WTC11 (cell line): ENCODE measurements around the gene PLXDC2. TPM values are rescaled to one million over a fixed set of nuclear protein-coding genes. Genes with fewer than 3 reads are reported as not detected.
A peak's percentile ranks its signal among the peaks of the same experiment; 100 is the strongest.

Experiments used
- ATAC-seq: fragments of 200-7000 bp; cut with Tn5 transposase; 2 replicates; pipeline ENCODE4 v1.10.0; 2021; ENCODE audit warnings: mild to moderate bottlenecking, moderate library complexity
- CTCF ChIA-PET: fragments of 300-600 bp; sonication (Branson Sonifier 250); formaldehyde crosslinking; loops from one replicate; lab custom pipeline; 2021; ENCODE audit warnings: antibody characterized with exemption; lab: Charles Lee
- POLR2A ChIA-PET: fragments of 350-600 bp; sonication (Branson Sonifier 250); formaldehyde crosslinking; loops from one replicate; lab custom pipeline; 2021; ENCODE audit warnings: antibody characterized with exemption; lab: Charles Lee
- DNase-seq: peaks from one replicate; pipeline ENCODE4 v3.0.0; 2021; ENCODE audit warnings: low spot score
- H3K27ac Mint-ChIP-seq: 2 replicates; pipeline ENCODE4 v1.8.0; 2021; ENCODE audit warnings: mixed read lengths
- H3K27me3 Mint-ChIP-seq: 2 replicates; pipeline ENCODE4 v1.8.0; 2021; ENCODE audit warnings: low read depth, mild to moderate bottlenecking, moderate library complexity, mixed read lengths
- H3K36me3 Mint-ChIP-seq: 2 replicates; pipeline ENCODE4 v1.8.0; 2021; ENCODE audit warnings: mixed read lengths
- H3K4me1 Mint-ChIP-seq: 2 replicates; pipeline ENCODE4 v1.8.0; 2022; ENCODE audit warnings: mixed read lengths
- H3K4me3 Mint-ChIP-seq: 2 replicates; pipeline ENCODE4 v1.8.0; 2021; ENCODE audit warnings: mild to moderate bottlenecking, moderate library complexity, mixed read lengths
- H3K9me3 Mint-ChIP-seq: 2 replicates; pipeline ENCODE4 v1.8.0; 2021; ENCODE audit warnings: mixed read lengths
- ATF1 ChIP-seq: sonication (generic); formaldehyde crosslinking; IDR thresholded peaks from 2 replicates; pipeline ENCODE4 v1.8.1; 2023; ENCODE audit warnings: mild to moderate bottlenecking, moderate library complexity, missing genetic modification reagents
- CREM ChIP-seq: sonication (generic); formaldehyde crosslinking; IDR thresholded peaks from 2 replicates; pipeline ENCODE4 v1.8.1; 2022; ENCODE audit warnings: mild to moderate bottlenecking, missing genetic modification reagents, moderate library complexity
- ELF4 ChIP-seq: sonication (generic); formaldehyde crosslinking; IDR thresholded peaks from 2 replicates; pipeline ENCODE4 v1.8.1; 2022; ENCODE audit warnings: low read depth, mild to moderate bottlenecking, moderate library complexity, missing genetic modification reagents
- ESRRA ChIP-seq: sonication (generic); formaldehyde crosslinking; IDR thresholded peaks from 2 replicates; pipeline ENCODE4 v1.8.1; 2022; ENCODE audit warnings: mild to moderate bottlenecking, missing genetic modification reagents, borderline replicate concordance
- GABPB1 ChIP-seq: sonication (generic); formaldehyde crosslinking; IDR thresholded peaks from 2 replicates; pipeline ENCODE4 v1.8.1; 2023; ENCODE audit warnings: mild to moderate bottlenecking, missing genetic modification reagents
- JAZF1 ChIP-seq: fragments of 250-450 bp; sonication (Bioruptor Pico); IDR thresholded peaks from 2 replicates; pipeline ENCODE4 v1.9.0; 2021; ENCODE audit warnings: moderate library complexity, mild to moderate bottlenecking, inconsistent platforms
- NR1H2 ChIP-seq: sonication (generic); formaldehyde crosslinking; IDR thresholded peaks from 2 replicates; pipeline ENCODE4 v1.9.0; 2021; ENCODE audit warnings: mild to moderate bottlenecking, moderate library complexity, missing genetic modification reagents
- SOX15 ChIP-seq: fragments of 250-450 bp; sonication (Bioruptor Pico); IDR thresholded peaks from 2 replicates; pipeline ENCODE4 v1.9.0; 2021; ENCODE audit warnings: mild to moderate bottlenecking
- SP1 ChIP-seq: sonication (generic); formaldehyde crosslinking; conservative IDR thresholded peaks from 2 replicates; pipeline ENCODE4 v1.8.1; 2022; ENCODE audit warnings: missing genetic modification reagents
- ZNF263 ChIP-seq: sonication (generic); formaldehyde crosslinking; IDR thresholded peaks from 2 replicates; pipeline ENCODE4 v1.8.1; 2022; ENCODE audit warnings: low read depth, mild to moderate bottlenecking, moderate library complexity, missing genetic modification reagents
- ZNF416 ChIP-seq: fragments of 250-450 bp; sonication (Bioruptor Pico); IDR thresholded peaks from 2 replicates; pipeline ENCODE4 v1.9.0; 2021; ENCODE audit warnings: mild to moderate bottlenecking, inconsistent platforms
- total RNA-seq: library from RNA; stranded (reverse); gene quantifications from 3 replicates; pipeline ENCODE4 v1.2.3, GENCODE V29; 2021
- TF ChIP-seq, protein P1 (sequence below): sonication (generic); formaldehyde crosslinking; IDR thresholded peaks from 2 replicates; pipeline ENCODE4 v1.8.1; 2023; ENCODE audit warnings: mild to moderate bottlenecking, missing genetic modification reagents
- TF ChIP-seq, protein P2 (sequence below): fragments of 200-600 bp; IDR thresholded peaks from 2 replicates; pipeline ENCODE4 v1.8.0; 2022; ENCODE audit warnings: antibody characterized with exemption
- TF ChIP-seq, protein P3 (sequence below): fragments of 250-450 bp; sonication (Bioruptor Pico); IDR thresholded peaks from 2 replicates; pipeline ENCODE4 v2.1.2; 2022; ENCODE audit warnings: mild to moderate bottlenecking, moderate library complexity
- TF ChIP-seq, protein P4 (sequence below): sonication (generic); formaldehyde crosslinking; IDR thresholded peaks from 2 replicates; pipeline ENCODE4 v1.8.0; 2022; ENCODE audit warnings: mild to moderate bottlenecking, missing genetic modification reagents
- TF ChIP-seq, protein P5 (sequence below): sonication (generic); formaldehyde crosslinking; IDR thresholded peaks from 2 replicates; pipeline ENCODE4 v1.8.1; 2022; ENCODE audit warnings: low read depth, mild to moderate bottlenecking, moderate library complexity, missing genetic modification reagents, borderline replicate concordance
- TF ChIP-seq, protein P6 (sequence below): sonication (generic); formaldehyde crosslinking; IDR thresholded peaks from 2 replicates; pipeline ENCODE4 v1.8.1; 2023; ENCODE audit warnings: mild to moderate bottlenecking, moderate library complexity, missing genetic modification reagents
- TF ChIP-seq, protein P7 (sequence below): sonication (generic); formaldehyde crosslinking; IDR thresholded peaks from 2 replicates; pipeline ENCODE4 v1.8.0; 2023; ENCODE audit warnings: missing genetic modification reagents
- TF ChIP-seq, protein P8 (sequence below): sonication (generic); formaldehyde crosslinking; IDR thresholded peaks from 2 replicates; pipeline ENCODE4 v1.8.0; 2023; ENCODE audit warnings: missing genetic modification reagents, mild to moderate bottlenecking, borderline replicate concordance

The PLXDC2 gene
- total RNA-seq, 1 experiment from 2014 or later, result 31.7 TPM

DNA sequence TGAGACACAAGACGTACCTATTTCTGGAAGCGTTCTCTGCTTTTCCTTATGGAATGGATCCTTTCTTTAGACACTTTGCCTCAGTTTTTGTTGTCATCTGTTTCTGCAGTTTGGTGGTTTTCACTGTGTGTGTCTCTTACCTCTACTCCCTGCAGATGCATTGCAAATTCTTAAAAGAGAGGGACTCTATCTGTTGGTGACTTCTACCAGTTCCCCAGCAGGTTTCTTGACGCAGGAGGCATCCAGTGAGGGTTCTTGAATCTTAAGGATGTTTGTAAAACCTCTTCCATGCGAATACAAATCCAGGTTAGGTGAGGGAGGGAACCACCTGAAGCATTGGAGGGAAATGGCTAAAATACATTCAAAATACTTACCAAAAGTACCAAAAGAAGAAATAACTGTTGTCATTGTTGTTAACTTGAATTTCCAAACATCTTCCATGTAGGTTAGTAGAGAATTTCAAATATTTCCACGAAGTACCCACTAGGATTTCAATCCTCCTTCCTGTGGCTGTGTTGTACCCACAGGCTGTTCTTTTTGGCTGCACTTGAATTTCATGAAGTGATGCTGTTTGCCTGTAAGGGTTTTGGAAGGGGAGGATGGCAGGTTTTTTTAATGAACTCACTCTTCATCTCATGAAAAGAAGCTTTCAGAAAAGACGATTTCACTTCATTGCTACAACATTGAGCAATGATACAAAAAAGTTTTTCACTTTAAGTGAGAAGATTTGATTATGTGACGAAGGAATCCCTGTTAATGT lies 32.2 kb downstream of the PLXDC2 start:
- TF ChIP-seq ATF1 (no peak), SP1 (CRISPR knock-in tag) (no peak), ZNF416 (CRISPR knock-in tag) (no peak), NR1H2 (CRISPR knock-in tag) (no peak), ELF4 (CRISPR knock-in tag) (no peak), SOX15 (CRISPR knock-in tag) (no peak), CREM (no peak)
- TF ChIP-seq, protein P1, sequence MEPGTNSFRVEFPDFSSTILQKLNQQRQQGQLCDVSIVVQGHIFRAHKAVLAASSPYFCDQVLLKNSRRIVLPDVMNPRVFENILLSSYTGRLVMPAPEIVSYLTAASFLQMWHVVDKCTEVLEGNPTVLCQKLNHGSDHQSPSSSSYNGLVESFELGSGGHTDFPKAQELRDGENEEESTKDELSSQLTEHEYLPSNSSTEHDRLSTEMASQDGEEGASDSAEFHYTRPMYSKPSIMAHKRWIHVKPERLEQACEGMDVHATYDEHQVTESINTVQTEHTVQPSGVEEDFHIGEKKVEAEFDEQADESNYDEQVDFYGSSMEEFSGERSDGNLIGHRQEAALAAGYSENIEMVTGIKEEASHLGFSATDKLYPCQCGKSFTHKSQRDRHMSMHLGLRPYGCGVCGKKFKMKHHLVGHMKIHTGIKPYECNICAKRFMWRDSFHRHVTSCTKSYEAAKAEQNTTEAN (CRISPR knock-in tag), result no peak
- TF ChIP-seq, protein P2, sequence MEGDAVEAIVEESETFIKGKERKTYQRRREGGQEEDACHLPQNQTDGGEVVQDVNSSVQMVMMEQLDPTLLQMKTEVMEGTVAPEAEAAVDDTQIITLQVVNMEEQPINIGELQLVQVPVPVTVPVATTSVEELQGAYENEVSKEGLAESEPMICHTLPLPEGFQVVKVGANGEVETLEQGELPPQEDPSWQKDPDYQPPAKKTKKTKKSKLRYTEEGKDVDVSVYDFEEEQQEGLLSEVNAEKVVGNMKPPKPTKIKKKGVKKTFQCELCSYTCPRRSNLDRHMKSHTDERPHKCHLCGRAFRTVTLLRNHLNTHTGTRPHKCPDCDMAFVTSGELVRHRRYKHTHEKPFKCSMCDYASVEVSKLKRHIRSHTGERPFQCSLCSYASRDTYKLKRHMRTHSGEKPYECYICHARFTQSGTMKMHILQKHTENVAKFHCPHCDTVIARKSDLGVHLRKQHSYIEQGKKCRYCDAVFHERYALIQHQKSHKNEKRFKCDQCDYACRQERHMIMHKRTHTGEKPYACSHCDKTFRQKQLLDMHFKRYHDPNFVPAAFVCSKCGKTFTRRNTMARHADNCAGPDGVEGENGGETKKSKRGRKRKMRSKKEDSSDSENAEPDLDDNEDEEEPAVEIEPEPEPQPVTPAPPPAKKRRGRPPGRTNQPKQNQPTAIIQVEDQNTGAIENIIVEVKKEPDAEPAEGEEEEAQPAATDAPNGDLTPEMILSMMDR, result no peak
- TF ChIP-seq, protein P3, sequence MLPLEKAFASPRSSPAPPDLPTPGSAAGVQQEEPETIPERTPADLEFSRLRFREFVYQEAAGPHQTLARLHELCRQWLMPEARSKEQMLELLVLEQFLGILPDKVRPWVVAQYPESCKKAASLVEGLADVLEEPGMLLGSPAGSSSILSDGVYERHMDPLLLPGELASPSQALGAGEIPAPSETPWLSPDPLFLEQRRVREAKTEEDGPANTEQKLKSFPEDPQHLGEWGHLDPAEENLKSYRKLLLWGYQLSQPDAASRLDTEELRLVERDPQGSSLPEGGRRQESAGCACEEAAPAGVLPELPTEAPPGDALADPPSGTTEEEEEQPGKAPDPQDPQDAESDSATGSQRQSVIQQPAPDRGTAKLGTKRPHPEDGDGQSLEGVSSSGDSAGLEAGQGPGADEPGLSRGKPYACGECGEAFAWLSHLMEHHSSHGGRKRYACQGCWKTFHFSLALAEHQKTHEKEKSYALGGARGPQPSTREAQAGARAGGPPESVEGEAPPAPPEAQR (CRISPR knock-in tag), result no peak
- no peaks in the 10 kb centered on the region for H3K27me3 Mint-ChIP-seq
- no peak overlapping the region for H3K4me3 Mint-ChIP-seq
- peak overlapping the region; percentile 60; the same call in 1 of the 2 replicates for H3K27ac Mint-ChIP-seq
- ChIA-PET POLR2A (no interaction called here), CTCF (no interaction called here)
- no peak for DNase-seq
- peak; percentile 50 for ATAC-seq
- no peaks in the 10 kb centered on the region for H3K36me3 Mint-ChIP-seq
- no peaks in the 10 kb centered on the region for H3K9me3 Mint-ChIP-seq
- peaks cover 50% of the 10 kb centered on the region for H3K4me1 Mint-ChIP-seq

DNA sequence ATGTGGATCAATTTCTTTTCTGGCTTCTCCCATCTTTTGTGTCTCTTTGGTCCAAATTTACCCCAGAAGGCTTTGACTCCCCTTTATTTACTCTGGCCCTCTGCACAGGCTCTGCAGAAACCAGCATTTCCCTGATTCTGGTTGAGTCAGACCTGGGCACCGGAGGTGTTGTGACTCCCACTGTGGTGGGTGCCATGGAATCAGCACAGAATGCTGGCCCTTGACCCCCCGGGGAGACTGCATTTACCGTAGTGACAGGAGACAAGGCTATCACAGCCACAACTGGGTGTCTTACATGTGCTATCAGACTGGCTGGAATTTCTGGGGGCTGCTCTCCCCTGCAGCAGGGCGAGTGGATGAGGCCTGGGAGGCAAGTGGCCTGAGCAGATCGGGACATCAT lies 37.6 kb downstream of the PLXDC2 start:
- Mint-ChIP-seq H3K27ac (peak overlapping the region; percentile 84), H3K27me3 (no peaks in the 10 kb centered on the region), H3K9me3 (no peaks in the 10 kb centered on the region), H3K4me1 (peaks cover 30% of the 10 kb centered on the region), H3K4me3 (no peak overlapping the region), H3K36me3 (no peaks in the 10 kb centered on the region)
- TF ChIP-seq, protein P4, sequence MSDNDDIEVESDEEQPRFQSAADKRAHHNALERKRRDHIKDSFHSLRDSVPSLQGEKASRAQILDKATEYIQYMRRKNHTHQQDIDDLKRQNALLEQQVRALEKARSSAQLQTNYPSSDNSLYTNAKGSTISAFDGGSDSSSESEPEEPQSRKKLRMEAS, result no peak
- TF ChIP-seq, protein P5, sequence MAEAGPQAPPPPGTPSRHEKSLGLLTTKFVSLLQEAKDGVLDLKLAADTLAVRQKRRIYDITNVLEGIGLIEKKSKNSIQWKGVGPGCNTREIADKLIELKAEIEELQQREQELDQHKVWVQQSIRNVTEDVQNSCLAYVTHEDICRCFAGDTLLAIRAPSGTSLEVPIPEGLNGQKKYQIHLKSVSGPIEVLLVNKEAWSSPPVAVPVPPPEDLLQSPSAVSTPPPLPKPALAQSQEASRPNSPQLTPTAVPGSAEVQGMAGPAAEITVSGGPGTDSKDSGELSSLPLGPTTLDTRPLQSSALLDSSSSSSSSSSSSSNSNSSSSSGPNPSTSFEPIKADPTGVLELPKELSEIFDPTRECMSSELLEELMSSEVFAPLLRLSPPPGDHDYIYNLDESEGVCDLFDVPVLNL (CRISPR knock-in tag), result no peak
- ChIA-PET POLR2A (no interaction called here), CTCF (no interaction called here)
- ATAC-seq, result no peak
- DNase-seq, result no peak

DNA sequence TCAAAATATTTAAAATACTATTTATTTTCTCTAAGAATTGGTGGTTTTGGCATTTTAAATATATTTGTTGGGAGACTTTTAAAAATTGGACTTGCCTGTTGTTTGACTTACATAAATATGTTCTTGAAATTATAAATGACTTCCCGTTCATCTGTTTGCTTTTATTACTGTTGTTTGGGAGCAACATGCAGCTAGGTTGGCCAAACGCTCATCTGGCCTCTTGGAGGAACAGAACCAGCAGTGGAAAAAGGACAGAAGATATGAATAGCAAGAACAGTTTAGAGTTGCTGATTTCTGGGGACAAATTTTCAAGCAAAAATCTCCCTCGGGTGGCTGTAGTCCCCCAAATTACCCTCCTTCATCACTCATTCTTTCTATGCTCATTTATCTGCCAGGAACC lies 41.6 kb downstream of the PLXDC2 start:
- no peak overlapping the region for H3K4me3 Mint-ChIP-seq
- CTCF ChIA-PET, result no interaction called here
- POLR2A ChIA-PET, result no interaction called here
- H3K27me3 Mint-ChIP-seq, result no peaks in the 10 kb centered on the region
- DNase-seq (no peak), ATAC-seq (no peak)
- H3K36me3 Mint-ChIP-seq, result no peaks in the 10 kb centered on the region
- peaks cover 39% of the 10 kb centered on the region for H3K4me1 Mint-ChIP-seq
- no peaks in the 10 kb centered on the region for H3K9me3 Mint-ChIP-seq
- no peak overlapping the region for H3K27ac Mint-ChIP-seq
- no peak for TF ChIP-seq JAZF1 (CRISPR knock-in tag)
- no peak for TF ChIP-seq ZNF263
- TF ChIP-seq, protein P6, sequence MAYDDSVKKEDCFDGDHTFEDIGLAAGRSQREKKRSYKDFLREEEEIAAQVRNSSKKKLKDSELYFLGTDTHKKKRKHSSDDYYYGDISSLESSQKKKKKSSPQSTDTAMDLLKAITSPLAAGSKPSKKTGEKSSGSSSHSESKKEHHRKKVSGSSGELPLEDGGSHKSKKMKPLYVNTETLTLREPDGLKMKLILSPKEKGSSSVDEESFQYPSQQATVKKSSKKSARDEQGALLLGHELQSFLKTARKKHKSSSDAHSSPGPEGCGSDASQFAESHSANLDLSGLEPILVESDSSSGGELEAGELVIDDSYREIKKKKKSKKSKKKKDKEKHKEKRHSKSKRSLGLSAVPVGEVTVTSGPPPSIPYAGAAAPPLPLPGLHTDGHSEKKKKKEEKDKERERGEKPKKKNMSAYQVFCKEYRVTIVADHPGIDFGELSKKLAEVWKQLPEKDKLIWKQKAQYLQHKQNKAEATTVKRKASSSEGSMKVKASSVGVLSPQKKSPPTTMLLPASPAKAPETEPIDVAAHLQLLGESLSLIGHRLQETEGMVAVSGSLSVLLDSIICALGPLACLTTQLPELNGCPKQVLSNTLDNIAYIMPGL (CRISPR knock-in tag), result no peak
- TF ChIP-seq ESRRA, result no peak
- TF ChIP-seq, protein P7, sequence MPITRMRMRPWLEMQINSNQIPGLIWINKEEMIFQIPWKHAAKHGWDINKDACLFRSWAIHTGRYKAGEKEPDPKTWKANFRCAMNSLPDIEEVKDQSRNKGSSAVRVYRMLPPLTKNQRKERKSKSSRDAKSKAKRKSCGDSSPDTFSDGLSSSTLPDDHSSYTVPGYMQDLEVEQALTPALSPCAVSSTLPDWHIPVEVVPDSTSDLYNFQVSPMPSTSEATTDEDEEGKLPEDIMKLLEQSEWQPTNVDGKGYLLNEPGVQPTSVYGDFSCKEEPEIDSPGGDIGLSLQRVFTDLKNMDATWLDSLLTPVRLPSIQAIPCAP (CRISPR knock-in tag), result no peak
- TF ChIP-seq, protein P8, sequence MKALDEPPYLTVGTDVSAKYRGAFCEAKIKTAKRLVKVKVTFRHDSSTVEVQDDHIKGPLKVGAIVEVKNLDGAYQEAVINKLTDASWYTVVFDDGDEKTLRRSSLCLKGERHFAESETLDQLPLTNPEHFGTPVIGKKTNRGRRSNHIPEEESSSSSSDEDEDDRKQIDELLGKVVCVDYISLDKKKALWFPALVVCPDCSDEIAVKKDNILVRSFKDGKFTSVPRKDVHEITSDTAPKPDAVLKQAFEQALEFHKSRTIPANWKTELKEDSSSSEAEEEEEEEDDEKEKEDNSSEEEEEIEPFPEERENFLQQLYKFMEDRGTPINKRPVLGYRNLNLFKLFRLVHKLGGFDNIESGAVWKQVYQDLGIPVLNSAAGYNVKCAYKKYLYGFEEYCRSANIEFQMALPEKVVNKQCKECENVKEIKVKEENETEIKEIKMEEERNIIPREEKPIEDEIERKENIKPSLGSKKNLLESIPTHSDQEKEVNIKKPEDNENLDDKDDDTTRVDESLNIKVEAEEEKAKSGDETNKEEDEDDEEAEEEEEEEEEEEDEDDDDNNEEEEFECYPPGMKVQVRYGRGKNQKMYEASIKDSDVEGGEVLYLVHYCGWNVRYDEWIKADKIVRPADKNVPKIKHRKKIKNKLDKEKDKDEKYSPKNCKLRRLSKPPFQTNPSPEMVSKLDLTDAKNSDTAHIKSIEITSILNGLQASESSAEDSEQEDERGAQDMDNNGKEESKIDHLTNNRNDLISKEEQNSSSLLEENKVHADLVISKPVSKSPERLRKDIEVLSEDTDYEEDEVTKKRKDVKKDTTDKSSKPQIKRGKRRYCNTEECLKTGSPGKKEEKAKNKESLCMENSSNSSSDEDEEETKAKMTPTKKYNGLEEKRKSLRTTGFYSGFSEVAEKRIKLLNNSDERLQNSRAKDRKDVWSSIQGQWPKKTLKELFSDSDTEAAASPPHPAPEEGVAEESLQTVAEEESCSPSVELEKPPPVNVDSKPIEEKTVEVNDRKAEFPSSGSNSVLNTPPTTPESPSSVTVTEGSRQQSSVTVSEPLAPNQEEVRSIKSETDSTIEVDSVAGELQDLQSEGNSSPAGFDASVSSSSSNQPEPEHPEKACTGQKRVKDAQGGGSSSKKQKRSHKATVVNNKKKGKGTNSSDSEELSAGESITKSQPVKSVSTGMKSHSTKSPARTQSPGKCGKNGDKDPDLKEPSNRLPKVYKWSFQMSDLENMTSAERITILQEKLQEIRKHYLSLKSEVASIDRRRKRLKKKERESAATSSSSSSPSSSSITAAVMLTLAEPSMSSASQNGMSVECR, result no peak
- no peak for TF ChIP-seq GABPB1
